NCI-H1092 (cell line): ENCODE data around the gene EPHB3.

Source experiments
- DNase-seq: peaks from one replicate; lab custom pipeline; 2025; lab: John Stamatoyannopoulos, UW

The EPHB3 gene

DNA sequence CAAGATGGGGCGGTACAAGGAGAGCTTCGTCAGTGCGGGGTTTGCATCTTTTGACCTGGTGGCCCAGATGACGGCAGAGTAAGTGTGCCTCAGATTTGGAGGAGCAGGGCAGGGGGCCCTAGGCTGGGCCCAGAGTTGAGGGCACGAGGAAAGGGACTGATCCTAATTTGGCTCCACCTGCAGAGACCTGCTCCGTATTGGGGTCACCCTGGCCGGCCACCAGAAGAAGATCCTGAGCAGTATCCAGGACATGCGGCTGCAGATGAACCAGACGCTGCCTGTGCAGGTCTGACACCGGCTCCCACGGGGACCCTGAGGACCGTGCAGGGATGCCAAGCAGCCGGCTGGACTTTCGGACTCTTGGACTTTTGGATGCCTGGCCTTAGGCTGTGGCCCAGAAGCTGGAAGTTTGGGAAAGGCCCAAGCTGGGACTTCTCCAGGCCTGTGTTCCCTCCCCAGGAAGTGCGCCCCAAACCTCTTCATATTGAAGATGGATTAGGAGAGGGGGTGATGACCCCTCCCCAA, 19.8 kb downstream of the EPHB3 start:
- DNase-seq, result no peak

DNA sequence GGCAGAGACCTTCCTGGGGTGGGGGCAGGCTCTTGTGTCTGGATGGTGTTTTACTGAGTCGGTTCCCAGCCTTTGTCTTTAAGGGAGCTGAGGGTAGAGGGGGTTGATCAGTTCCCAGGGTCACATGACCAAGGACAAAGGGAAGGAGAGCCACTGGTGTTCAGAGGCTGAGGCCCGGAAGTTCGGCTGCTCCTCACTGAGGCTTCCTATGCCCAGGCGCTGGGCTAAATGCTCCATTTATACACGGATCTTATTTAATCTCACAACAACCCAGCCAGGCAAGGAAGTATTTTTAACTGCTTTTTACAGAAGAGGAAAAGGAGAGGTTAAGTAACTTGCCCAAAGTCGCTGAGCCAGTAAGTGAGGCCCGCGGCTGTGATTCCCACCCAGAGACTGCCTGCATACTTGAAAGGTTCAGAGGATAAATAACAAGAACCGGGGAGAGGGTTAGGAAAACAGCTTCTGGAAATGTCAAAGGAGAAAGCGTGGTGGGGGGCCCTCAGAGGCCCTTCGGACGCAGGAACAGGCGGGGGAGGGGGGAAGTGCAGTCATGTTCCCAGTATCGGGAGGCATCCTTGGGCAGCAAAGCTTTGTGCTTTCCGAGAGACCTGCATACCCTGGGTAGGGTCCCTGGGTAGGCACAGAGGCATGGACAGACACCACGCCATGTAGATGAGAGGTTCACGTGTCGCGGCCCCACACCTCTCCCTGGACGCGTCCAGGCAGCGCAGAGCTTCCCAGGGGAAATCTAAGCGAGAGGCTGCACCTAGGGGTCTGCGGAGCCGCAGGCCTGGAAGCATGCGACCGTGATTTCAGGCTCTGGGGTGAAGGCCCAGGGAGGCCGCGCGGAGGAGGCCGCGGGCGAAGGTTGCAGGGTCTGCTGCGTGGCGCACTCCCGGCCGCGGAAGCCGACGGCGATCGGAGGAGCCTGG, 21.3 kb downstream of the EPHB3 start:
- DNase-seq, result no peak

DNA sequence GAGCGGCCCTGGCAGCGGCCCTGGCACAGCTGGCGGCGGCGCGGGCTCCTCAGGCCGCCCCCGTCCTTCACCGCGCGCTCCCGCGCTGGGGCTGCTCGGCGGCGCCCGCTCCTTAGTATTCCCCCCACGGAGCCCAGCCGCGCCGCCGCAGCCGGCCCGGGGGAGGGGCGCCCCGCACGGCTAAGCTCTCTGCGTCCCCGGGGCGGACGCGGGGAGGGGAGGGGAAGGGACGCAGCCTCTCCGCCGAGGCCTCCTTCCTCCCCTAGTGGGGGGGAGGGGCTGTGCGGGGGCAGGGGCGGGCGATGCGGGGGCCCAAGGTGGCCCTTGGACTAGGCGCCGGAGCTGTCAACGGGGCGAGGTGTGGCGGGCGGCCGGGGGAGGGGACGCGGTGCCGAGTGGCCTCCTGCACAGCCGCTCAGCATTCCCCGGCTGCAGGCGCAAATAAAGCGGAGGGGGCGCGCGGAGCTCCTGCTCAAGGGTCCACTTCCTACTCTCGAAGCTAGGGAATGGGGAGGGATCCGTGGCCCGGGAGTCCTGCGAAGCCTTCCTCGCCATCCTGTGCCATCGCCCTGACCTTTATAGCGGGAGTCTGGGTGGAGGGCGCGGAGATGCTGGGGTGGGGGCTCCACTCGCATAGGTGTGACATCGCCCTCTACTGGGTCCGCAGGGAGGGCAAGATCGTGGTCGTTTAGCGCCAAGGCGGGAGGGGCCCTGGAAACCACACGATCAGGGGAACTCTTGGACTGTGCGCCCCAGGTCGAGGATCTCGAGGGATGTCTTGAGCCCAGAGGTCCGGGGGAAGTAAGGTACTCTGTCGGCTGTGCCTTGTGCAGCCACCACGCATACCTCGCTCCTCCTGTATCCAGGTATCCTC, 22.2 kb downstream of the EPHB3 start:
- DNase-seq, result peak; percentile 43

DNA sequence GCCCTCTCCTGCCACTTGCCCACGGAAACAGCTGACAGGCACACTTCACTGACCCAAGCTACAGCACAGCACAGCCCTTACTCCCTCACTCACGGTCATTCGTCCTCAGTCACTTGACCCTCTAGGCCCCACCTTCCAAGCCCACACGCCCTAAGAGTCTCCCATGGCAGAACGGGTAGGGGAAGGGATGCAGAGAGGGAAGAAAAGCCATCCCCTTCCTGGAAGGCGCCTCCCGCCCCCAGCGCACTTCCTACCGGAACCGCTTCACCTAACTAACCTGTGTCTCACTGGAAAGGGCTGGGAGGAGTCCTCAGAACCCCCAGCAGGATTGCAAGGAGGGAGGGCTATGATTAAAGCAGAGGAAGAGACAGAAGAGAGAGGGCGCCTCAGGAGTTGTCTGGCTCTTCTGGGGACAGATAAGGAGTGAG, 22.9 kb downstream of the EPHB3 start:
- DNase-seq, result no peak

DNA sequence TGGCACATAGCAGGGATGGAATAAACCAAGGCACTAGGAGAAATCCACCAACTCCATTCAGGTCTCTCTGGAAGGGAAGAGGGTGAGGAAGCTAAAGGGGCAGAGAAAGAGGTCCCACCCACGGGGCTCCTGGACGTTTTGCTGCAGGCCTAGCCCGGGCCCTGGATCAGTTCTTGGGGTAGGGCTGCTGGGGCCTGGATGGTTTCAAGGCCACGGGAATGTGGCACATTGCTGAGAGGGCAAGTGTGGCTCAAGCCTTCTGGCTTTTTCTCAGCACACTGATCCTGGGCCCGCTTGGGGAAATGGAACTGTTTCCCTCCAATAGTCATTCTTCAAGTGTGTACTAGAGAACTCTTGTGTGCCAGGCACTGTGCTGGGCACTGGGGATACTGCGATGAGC, 24.0 kb downstream of the EPHB3 start:
- DNase-seq, result no peak

DNA sequence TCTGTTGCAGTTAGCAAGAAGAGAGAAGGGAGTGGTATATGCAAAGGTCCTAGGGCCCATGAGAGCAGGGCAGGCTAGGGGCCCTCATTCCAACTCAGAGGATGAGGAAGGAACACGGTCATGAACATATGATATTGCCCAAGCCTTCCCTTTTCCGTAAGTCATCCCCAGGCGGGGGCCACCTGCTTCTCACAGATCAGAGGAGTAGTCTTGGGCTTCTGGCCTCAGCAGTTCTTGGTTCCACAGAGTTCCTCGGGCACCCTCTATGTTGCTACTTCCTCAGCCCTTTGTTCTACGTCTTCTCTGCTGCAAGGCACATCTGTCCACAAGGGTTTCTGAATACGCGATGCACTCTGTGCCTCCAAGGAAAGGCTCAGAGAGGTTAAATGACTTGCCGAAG, 25.3 kb downstream of the EPHB3 start:
- no peak for DNase-seq

DNA sequence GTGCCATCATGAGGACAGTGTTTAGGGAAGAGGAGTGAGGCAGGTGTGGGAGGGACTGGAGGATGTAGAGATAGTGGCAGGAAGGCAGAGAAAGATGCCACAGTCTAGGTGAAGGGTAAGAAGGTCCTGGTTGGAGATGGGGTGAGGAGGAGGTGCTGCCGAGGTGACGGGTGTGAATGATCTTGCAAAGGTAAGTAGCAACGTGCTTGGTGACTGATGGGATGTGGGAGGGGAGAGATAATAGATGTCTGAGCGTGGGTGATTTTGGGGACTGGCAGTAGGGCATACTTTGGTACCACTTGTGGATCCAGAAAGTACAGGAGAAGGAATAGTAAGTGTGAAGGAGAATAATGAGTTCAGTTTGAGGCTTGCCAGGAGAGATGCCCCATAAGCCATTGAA, 27.2 kb downstream of the EPHB3 start:
- no peak for DNase-seq

DNA sequence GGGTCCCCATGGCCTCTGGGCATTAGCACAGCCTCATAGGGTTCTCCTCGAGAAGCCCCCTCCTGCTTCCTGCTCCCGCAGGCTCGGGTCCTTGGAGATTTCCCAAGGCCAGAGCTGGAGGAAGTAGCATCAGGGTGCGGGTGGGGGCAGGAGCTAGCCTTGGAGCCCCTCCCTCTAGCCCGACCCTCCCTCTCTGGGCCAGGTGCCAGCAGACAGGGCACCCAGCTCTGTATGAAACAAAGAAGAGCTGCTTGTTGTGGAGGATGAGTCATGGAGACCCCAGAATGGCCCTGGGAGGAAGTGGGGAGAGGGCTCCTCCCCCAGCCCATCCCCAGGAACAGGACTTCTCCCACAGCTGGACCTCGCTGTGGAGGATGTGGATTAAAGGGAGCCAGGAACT, 29.2 kb downstream of the EPHB3 start:
- DNase-seq, result peak; percentile 22

DNA sequence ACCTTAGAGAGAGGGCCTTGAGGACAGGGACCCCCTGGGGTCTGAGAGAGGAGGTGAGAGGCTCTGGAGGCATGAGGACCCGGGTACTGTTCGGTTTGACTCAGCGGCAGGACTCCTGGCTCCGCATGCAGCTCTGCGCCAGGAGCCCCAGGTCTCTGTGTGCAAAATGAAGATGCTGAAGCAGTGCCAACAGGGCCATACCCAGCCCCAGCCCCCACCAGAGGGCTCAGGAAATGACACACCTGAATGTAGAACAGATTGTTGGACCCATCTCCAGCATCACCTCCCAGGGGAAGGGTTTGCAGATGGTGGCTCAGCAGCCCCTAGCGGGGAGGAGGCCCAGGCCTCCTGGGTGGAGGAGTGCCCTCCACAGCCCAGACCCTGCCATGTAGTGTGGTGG, 30.2 kb downstream of the EPHB3 start:
- no peak for DNase-seq

DNA sequence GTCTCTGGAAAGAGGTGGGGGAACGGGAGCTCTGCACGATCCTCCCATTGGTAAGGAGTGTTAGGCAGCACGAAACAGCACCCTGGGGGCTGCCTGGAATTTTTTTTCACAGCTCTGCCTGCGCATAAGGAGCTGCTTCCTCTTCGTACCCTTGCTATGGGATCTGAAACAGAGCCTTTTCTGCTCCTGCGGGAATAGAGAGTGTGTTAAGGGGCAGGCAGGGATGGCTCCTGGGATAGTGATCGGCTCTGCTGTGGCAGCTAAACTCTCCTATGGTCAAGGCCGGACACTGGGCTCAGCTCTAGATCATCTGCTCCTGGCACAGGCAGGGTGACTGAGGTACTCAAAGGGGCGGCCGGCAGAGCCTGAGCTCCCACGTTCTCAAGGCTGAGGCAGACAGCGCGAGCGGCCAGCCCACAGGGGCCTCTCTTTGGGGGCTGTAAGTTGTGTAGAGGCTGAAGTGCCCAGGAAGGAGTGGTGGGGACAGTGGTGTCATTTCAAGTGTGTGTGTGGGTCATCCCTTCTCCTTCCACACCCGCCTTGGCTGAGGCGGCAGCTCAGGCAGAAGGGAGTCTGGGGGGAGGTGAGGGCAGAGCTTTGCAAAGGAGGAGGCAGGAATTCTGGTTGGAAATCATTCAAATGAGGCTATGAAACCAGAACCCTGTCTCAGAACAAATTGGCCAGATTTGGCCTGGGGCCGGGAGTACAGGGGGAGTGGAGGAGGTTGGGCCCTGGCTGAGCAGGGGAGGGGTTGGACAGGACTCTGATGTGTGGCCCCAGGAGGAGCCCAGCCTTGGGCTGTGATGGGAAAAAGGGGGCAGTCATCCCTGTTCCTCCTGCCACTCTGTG, 31.0 kb downstream of the EPHB3 start:
- no peak for DNase-seq

DNA sequence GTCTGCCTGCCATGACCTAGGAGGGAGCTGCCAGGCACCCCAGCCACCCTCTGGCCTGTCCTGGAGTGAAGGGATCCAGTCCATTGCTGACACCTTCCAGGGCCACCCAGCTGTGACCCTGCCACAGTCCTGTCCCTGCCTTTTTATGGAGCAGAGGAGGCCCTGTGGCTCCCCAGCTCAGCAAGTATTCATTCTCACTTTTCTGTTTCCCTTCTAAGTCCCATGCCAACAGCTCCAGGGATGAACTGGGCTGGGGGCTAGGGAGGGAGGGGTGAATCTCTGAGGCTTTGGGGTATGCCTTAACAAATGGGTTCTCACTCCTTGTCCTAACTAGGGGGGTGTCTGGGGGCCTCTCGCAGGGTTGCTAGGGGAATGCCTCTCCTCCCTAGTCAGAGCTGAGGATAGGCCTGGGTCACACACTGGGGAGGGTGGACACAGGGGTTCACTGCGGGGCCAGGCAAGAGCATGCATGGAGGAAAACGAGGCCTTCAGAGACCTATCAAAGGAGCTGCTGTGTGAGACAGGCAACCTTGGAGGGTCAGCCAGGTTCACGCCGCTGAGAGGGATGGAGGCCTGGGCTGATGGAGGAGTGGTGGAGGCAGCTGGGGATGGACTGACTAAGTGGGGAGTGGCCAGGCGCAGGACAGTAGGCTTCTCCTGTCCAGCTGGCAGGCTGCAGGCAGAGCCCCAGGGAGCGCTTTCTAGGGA, 31.8 kb downstream of the EPHB3 start:
- no peak for DNase-seq

DNA sequence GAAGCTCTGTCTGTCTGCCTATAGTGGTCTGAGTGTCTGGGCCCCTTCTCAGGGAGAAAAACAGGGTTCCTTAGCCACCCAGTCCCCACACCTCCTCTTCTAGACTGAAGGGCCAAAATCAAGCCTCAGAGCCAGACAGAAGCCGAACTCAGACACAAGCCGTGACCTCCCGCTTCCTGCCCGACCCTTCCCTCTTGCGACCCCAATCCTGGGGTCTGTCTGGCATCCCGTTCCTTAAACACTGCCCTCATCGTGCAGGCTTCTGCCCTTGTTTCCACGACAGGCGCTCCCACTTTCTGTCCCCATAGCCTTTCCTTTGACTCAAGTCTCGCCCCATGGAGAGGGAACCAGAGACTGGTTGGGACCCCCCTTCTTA, 32.3 kb downstream of the EPHB3 start:
- DNase-seq, result no peak

DNA sequence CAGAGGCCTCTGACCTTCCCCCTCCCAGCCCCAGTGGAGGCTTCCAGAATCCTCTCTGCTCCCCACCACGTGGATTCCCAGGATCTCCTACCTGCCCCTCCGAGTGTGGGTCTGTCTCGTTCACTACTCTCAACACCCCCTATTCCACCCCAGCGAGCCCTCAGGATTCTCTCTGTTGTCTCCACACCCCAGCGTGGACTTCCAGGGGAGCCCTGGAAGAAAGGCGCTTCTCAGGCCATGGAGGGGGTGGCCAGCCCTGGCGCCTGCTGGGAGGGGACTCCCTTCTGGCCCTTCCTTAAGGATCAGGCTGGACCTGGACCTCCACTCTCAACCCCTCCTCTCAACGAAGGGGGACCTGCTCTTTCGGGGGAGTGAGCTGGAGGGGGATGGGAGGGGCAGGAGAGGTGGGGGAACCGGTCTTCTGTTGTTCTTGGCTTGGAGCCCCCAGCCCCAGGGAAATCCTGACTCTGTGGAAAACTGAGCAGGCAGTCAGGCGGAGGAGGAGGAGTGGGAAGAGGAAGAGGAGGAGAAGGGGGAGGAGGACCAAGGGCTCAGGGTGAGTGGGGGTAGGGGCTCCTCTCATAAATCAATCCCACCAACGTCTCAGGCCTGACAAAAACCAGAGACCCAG, 32.9 kb downstream of the EPHB3 start:
- DNase-seq, result no peak

DNA sequence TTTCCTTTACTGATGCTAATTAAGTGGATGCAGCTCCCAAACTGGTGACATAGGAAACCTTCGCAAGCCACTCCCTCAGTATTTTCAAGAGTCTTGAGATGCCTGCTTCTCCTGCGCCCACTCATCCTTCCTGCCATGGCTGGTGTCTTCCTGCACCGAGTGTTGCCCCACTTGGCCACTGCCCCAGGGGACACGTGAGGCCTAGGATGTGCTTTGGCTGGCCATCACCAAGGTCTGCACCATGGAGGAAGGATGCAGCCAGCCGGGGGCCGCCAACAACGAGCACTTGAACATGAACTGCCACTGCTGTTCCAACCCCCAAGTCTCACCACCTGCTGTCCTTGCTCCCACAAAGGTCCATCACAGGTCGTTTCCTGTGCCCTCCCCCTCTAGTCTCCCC, 34.1 kb downstream of the EPHB3 start:
- no peak for DNase-seq

DNA sequence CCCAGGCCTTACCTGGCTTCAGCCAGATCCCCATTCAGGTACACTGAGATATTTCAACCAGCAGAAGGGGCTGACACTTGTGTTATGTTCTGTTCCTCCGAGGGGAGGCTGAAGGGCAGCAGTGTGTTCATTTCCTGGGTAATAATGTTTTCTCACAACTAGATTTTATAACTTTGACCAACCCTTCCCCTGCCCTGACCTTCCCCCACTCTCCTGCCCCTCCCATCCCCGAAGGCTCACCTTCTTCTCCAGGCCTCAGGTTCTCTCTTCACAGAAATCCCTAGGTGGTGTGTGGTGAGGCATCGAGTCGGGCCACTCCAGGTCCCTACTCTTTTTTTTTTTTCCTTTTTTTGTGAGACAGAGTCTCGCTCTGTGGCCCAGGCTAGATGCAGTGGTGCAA, 34.6 kb downstream of the EPHB3 start:
- no peak for DNase-seq

DNA sequence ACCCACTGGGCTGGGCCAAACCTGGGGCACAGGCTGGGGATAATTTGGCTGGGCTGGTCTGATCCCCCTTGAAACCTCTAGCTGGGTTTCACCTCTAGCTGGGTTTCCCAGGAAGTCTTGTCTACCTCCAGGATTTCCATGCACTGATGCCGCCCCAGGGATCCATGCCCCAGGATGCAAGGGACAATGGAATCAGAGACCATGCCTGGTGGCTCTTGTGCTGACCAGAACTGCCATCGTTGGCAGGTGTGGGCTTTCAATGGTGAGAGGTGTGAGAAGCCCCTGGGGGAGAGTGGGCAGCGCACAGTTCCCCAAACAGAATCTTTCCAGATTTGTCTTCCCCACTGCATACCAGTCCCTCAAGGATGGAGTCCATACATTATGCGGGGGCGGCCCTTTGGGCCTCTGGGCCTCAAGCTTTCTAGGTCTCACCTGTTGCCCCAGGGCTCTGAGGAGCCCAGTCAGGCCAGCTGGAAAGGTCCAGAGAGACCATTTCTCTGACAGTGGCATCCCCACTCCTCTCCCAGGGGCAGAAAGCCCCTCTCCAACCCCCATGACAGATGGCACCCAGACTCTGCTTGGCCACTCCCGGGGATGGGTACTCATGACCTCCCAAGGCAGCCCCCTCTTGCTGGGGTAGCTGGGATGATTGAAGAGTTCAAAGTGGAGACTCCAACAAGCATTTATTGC, 35.4 kb downstream of the EPHB3 start:
- no peak for DNase-seq

DNA sequence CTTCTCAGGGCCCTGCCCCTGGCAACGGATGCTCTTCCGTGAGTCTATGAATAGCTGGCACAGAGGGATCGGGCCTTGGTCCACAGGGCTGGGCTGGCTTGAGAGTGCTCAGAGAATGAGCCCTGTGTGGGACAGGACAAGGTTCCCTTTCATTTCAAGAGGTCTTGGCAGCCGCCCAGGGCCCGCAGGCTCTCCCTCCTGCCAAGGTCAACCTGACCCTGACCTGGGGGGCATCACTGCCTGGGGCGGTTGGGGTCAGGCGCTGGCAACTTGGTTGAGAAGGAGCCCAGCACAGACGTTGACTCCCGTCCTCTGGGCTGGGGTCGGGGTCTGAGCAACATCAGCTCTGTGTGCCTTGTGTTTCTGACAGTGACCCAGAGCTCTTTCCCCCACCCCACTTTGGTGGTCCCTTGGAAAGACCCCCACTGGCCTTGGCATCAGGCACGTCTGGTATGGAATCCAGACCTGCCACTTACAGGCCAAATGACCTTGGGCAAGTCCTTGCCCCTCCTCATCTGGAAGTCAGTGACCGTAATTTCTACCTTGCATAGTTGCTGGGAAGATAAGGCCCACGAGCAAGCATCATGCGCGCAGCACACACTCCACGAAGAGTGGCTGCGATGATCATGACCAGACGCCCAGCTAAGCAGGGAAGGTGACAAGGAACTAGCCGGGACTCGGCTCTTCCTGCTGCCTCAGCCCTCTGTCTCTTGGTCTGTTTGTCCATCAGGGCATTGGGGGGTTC, 36.4 kb downstream of the EPHB3 start:
- no peak for DNase-seq

DNA sequence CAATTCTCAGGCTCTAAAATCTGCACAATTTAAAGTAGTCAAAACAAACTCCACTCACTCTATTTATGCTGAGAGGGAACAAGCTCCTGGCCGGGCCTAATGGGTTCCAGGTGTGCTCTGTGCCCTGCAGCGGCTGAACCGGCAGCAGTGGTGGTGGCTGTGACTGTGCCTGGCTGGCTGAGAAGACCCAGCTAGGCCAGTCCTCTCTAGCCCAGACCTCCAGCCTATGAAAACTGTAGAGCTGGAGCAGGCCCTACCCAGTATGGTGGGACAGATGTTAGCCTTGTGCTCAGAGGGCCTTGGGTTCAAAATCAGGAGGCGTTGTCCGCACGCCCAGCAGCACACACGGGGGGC, 37.0 kb downstream of the EPHB3 start:
- no peak for DNase-seq

DNA sequence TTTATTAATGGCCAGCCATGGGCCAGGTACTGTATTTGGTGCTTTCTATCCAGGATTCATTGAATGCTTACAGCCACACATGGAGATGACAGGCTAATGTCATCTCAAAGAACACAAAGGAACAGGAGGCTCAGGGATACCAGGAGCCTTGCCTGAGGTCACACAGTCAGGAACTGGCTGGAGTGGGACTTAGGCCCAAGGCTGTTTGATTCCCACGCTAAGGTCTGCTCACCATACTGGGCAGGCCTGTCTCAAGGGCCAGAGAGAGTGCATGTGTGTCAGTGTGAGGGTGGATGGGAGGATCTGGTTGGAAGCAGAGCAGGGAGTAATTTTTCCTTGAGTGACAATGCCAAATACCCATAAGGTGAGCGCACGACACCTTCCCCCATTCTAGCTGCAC, 37.6 kb downstream of the EPHB3 start:
- no peak for DNase-seq
